Activated CD4-positive, alpha-beta T cell treated with anti-CD3 and anti-CD28 coated beads, Interleukin-2, Interleukin-6, amounts not matched to agents 100 ng/mL and 50 ng/mL, durations not matched to agents 16 hours and 8 hours (primary cell): ENCODE results near the gene CLCA4.
A peak's percentile ranks its signal among the peaks of the same experiment; 100 is the strongest.

Source experiments
- DNase-seq: peaks from one replicate; pipeline ENCODE4 v3.0.0-alpha.2; 2020

Gene CLCA4

GRCh38 chr1:86546787-86547221 is at the start of gene CLCA4:
TSS of gene CLCA4 (plus strand) at chr1:86547078. CDS start at chr1:86547120, 42 bp downstream.
- no peak for DNase-seq

- no peak for DNase-seq
Observed at GRCh38 chr1:86498281-86498680, 48.6 kb upstream of the CLCA4 start.

GRCh38 chr1:86499987-86500593 is 46.8 kb upstream of the CLCA4 start:
- peak; percentile 73 for DNase-seq

- no peak for DNase-seq
Observed at GRCh38 chr1:86500714-86501113, 46.2 kb upstream of the CLCA4 start.

- peak; percentile 55 for DNase-seq
Observed at GRCh38 chr1:86502125-86502646, 44.7 kb upstream of the CLCA4 start.

GRCh38 chr1:86502721-86503405 is 44.0 kb upstream of the CLCA4 start:
- DNase-seq: no peak

GRCh38 chr1:86503406-86504136 is 43.3 kb upstream of the CLCA4 start:
- no peak for DNase-seq

- no peak for DNase-seq
Observed at GRCh38 chr1:86504137-86504479, 42.8 kb upstream of the CLCA4 start.

GRCh38 chr1:86504895-86505563 is 41.8 kb upstream of the CLCA4 start:
- DNase-seq: no peak

- DNase-seq: no peak
Observed at GRCh38 chr1:86505564-86505902, 41.3 kb upstream of the CLCA4 start.

GRCh38 chr1:86507935-86508582 is 38.8 kb upstream of the CLCA4 start:
- peak; percentile 14 for DNase-seq

GRCh38 chr1:86508583-86508969 is 38.3 kb upstream of the CLCA4 start:
- no peak for DNase-seq

- DNase-seq: no peak
Observed at GRCh38 chr1:86515597-86515996, 31.3 kb upstream of the CLCA4 start.

- no peak for DNase-seq
Observed at GRCh38 chr1:86516335-86516734, 30.5 kb upstream of the CLCA4 start.

- DNase-seq: no peak
Observed at GRCh38 chr1:86517336-86517735, 29.5 kb upstream of the CLCA4 start.

GRCh38 chr1:86520789-86521521 is 25.9 kb upstream of the CLCA4 start:
- DNase-seq: no peak

GRCh38 chr1:86521522-86521891 is 25.4 kb upstream of the CLCA4 start:
- no peak for DNase-seq

- no peak for DNase-seq
Observed at GRCh38 chr1:86522240-86522639, 24.6 kb upstream of the CLCA4 start.

GRCh38 chr1:86523670-86524354 is 23.1 kb upstream of the CLCA4 start:
- no peak for DNase-seq

GRCh38 chr1:86527306-86527705 is 19.6 kb upstream of the CLCA4 start:
- no peak for DNase-seq

GRCh38 chr1:86530211-86530845 is 16.6 kb upstream of the CLCA4 start:
- DNase-seq: no peak
